ENCODE data around the gene KIAA1328.

- TF ChIP-seq POLR2A (IDR thresholded peaks at IDR 0.05) (no peak), CTCF (IDR thresholded peaks at IDR 0.05) (no peak)
Measured at GRCh38 chr18:37249895-37250618, 421.1 kb downstream of the KIAA1328 start.

All from stomach (tissue), 4 donors.